ENCODE data around the gene MORN1.

DNA sequence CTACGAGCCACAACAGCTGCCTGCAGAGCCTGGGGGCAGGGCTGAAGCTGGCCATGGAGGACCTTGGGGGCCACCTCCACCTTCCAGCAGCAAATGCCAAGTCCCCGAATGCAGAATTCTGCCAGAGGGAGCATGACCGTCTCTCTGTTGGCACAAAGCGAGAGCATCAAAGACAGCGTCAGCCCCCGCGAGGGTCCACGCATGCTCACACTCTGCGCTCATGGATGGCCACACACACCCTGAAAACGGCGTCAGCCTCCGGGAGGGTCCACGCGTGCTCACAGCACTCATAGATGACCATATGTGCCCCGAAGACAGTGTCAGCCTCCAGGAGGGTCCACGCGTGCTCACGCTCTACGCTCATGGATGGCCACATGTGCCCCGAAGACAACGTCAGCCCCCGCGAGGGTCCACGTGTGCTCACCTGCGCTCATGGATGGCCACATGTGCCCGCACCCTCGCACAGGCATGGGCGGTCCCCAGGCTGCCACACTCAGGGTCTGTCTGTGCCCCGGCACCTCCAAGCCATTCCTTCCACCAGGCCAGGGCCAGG, 46.5 kb downstream of the MORN1 start:
- TF ChIP-seq POLR2A (IDR thresholded peaks at IDR 0.05; ENCODE audit: low read depth): no peak
- TF ChIP-seq CTCF (IDR thresholded peaks at IDR 0.05): no peak
- no peak for TF ChIP-seq POLR2AphosphoS5 (IDR thresholded peaks at IDR 0.05)
- no peak for TF ChIP-seq EP300 (IDR thresholded peaks at IDR 0.05)

Measured in esophagus muscularis mucosa (tissue), 4 donors.